ENCODE results near the gene MRPL38. TPM values are rescaled to one million over a fixed set of nuclear protein-coding genes. Genes with fewer than 3 reads are reported as not detected.

Gene MRPL38
- total RNA-seq, 1 experiment from 2014 or later: 108 TPM

- Histone ChIP-seq H3K79me1 (ENCODE audit: insufficient read depth, low read depth, low read length, poor library complexity, severe bottlenecking) (no peaks in the 10 kb centered on the region), H3K18ac (ENCODE audit: insufficient read length, low read depth, low read length) (no peak overlapping the region), H4K20me1 (ENCODE audit: control insufficient read depth, insufficient read depth, insufficient read length) (no peaks in the 10 kb centered on the region), H2BK20ac (ENCODE audit: low read depth, low read length, poor library complexity, severe bottlenecking) (no peak overlapping the region), H2BK15ac (ENCODE audit: low read depth, low read length) (no peak overlapping the region), H3K9ac (ENCODE audit: extremely low read depth, insufficient read length, low read length) (no peak overlapping the region), H3K23me2 (ENCODE audit: insufficient read length, low read depth, low read length, poor library complexity, severe bottlenecking) (peaks cover 8% of the 10 kb centered on the region), H3K4me2 (ENCODE audit: insufficient read depth, insufficient read length, low read length) (peak overlapping the region; percentile 61), H4K91ac (ENCODE audit: insufficient read length, low read depth, low read length) (no peak overlapping the region), H4K8ac (replicated peaks; ENCODE audit: insufficient read length, low read depth, low read length) (no peak overlapping the region), H2AK5ac (ENCODE audit: insufficient read length, low read length) (no peak overlapping the region), H2AFZ (ENCODE audit: low read length) (no peak overlapping the region), H3K9me3 (ENCODE audit: control insufficient read depth, low read depth, low read length) (no peaks in the 10 kb centered on the region), H3K23ac (ENCODE audit: insufficient read length, low read depth, low read length) (no peak overlapping the region), H4K5ac (ENCODE audit: insufficient read length, low read depth, low read length) (no peak overlapping the region), H3K14ac (ENCODE audit: insufficient read depth, low read length) (peak overlapping the region; percentile 37), H2BK12ac (ENCODE audit: insufficient read length, low read depth, low read length) (no peak overlapping the region), H3K27me3 (ENCODE audit: insufficient read depth, low read length) (peaks cover 3% of the 10 kb centered on the region; the same call in 1 of the 2 replicates), H3K79me2 (ENCODE audit: insufficient read depth, low read length) (no peaks in the 10 kb centered on the region), H3K27ac (ENCODE audit: insufficient read length, low read depth, low read length) (no peak overlapping the region), H3K4ac (ENCODE audit: low read depth, low read length) (no peak overlapping the region), H2BK120ac (ENCODE audit: low read depth, low read length, poor library complexity, severe bottlenecking) (no peak overlapping the region), H3K56ac (ENCODE audit: insufficient read length, low read depth, low read length) (no peak overlapping the region), H3K4me1 (ENCODE audit: insufficient read depth, low read length) (peaks cover 3% of the 10 kb centered on the region; the same call in 1 of the 2 replicates), H3T11ph (ENCODE audit: low read length) (no peak overlapping the region), H2BK5ac (ENCODE audit: insufficient read length, low read length) (no peak overlapping the region)
- H3K36me3 Mint-ChIP-seq (ENCODE audit: insufficient read depth in 1 of 3, low read depth in 3 of 3): no peaks in the 10 kb centered on the region; a peak in 2 of 7 replicates
- WGBS (ENCODE audit: extremely low coverage, insufficient read length, low lambda C conversion rate): no CpG with 5 or more reads among the region's 41 CpGs
- TF ChIP-seq, protein P1, sequence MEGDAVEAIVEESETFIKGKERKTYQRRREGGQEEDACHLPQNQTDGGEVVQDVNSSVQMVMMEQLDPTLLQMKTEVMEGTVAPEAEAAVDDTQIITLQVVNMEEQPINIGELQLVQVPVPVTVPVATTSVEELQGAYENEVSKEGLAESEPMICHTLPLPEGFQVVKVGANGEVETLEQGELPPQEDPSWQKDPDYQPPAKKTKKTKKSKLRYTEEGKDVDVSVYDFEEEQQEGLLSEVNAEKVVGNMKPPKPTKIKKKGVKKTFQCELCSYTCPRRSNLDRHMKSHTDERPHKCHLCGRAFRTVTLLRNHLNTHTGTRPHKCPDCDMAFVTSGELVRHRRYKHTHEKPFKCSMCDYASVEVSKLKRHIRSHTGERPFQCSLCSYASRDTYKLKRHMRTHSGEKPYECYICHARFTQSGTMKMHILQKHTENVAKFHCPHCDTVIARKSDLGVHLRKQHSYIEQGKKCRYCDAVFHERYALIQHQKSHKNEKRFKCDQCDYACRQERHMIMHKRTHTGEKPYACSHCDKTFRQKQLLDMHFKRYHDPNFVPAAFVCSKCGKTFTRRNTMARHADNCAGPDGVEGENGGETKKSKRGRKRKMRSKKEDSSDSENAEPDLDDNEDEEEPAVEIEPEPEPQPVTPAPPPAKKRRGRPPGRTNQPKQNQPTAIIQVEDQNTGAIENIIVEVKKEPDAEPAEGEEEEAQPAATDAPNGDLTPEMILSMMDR (conservative IDR thresholded peaks at IDR 0.05): no peak
- H3K4me1 Mint-ChIP-seq: peaks cover 18 to 22% of the 10 kb centered on the region in 2 experiments
- H3K27me3 Mint-ChIP-seq (ENCODE audit: low read depth): peaks cover 49% of the 10 kb centered on the region
- peak; percentile 68 for DNase-seq
- peak overlapping the region; percentile 64 to 82 for H3K4me3 Mint-ChIP-seq
- no peak overlapping the region for H3K27ac Mint-ChIP-seq
- H3K9me3 Mint-ChIP-seq: no peaks in the 10 kb centered on the region; a peak in 1 of 5 replicates
These were observed 27.5 kb downstream of the MRPL38 start for GRCh38 chr17:75876938-75877751.
